D341Med (cell line): ENCODE data around the gene COL19A1.

Source experiments
- DNase-seq: peaks from one replicate; pipeline ENCODE4 v3.0.0; 2012; ENCODE audit warnings: low spot score

COL19A1 gene

DNA sequence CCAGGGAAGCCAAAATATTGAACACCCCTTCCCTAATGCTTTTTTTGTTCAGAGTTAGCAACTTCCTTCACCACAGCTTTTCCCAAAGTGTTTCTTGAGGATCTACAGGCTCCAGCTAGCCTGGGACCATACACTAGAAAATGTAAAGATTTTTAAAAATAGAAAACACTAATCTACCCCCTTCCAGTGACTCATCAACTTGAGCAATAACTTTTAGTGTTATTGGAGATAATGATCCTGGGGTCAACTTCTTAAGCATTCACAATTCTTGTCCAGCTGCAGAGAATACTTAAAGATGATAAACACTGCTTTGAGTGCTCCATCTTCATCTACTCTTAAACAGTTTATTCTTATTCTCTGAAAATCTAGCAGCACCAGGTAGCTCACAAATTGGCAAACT, 304.9 kb downstream of the COL19A1 start:
- DNase-seq, result no peak

DNA sequence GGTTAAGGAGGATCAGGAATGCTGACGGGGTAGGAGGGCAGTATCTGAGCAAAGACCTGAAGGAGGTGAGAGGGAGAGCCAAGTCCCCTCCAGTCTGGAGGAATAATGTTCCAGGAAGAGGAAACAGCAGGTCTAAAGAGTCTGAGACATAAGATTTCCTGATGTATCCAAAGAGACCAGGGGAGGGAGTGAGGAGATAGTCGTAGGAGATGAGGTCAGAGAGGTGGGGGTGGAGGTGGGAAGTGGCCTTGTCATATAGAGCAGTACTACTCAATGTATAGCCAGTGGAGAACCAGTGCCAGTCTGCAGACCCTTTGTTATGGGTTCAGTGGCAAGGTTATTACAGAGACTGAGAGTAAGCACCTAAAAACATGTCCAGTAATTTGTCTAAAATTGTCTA, 305.9 kb downstream of the COL19A1 start:
- DNase-seq, result no peak

DNA sequence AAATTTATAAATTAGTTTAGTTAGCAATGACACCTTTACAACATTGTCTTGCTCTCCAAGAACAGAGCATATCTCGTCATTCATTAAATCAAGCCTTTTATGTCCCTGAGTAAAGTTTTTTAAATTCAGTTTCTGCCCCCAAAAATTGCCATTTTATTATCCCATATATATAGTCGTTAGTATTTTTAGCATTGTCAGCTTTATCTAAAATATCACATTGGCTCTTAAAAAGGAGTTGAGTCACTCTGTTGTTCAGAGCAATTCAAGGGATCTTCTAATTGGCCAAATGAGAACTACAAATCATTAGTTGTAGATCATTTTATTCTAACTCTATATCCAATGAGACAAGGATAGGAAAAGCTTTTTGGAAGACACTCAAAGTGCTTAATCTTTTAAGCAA, 309.4 kb downstream of the COL19A1 start:
- no peak for DNase-seq

DNA sequence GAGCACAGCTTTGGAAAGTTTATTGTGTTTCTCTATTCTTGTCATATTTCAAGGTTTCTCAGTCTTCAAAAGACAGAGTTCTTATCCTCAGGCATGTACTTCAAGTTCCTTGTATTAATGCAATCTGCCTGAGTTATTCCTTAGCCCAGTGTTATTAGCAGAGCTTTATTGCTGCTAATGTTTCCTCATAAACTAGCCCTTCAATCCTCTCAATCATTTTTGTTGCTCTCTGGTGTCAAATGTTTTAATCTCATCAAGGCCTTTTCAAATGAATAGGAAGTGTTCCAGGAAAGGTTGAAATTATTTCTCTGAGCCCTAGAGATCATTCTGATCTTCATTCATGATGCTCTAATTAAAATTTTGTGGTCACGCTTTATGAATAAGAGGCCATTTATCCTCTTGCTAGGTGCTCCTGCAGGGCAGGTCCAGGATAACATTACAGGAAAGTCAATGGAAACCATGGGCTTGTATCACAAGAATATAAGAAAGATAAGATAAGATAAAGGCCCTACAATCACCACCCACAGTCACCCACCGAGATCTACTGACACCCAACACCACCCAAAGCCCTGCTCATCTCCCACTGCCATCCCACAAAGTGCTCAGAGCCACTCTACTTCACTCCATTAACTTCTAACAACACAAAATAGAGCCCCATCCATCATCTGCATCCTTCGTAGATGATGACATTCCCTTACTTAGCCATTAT, 310.6 kb downstream of the COL19A1 start:
- DNase-seq, result no peak

DNA sequence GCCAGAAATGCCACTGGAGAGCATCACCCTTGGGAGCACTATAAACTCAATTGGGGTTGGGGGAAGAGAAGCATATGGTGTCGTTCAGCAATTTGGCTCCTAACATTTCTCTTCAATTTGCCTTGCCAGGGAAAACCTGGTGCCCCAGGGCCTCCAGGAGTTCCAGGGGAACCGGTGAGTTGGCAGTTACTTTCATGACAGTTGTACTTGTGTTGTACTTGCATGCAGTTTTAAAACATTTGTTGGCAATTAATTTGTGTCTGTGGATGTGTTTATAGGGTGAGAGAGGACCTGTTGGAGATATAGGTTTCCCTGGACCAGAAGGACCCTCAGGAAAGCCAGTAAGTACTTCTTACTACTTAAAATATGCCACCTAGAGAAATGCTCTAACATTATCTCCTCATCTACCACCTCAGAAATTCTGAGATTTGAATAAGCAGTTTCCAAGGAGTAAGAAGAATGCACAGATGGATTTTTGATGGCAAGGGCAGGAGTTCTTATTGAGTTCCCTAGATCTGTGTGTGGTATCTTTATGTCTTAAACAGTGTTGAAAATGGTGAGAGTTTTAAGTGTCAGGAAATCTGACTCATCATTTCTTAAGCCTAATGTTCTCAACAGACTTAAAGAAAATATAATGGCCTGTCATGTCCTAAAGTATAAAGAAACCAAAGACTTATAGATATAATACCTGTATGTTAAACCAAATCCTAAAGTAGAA, 314.0 kb downstream of the COL19A1 start:
- DNase-seq, result no peak

DNA sequence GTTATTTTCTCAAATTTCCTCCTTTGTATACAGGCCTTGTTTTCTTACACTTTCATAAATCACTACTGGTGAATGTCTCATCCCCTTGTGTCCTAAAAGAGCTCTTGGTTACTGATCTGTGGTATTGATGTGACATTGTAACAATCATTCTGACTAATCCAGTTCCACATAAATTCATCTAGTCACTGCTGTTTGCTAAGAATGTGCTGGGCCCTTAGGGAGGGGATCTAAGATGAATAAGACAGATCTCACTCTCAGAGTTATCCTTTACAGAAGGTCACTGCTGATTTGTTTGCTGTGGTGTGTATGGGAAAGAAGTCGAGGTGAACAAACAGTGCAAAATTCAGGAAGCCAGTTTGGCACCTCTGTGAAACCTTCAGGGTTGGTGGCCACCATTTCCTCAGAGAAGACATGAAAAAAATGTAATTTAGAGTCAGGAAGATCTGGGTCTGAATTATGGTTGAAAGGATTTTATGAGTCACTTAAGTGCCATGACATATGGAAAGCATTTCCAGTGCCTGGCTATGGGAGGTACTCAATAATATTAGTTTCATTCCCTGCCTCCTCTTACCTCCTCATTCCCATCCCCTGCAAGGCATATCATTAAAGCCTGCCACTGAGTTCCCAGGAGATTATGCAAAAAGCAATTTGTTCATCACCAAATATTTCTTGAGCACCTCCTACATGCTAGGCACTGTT, 314.7 kb downstream of the COL19A1 start:
- DNase-seq, result no peak

DNA sequence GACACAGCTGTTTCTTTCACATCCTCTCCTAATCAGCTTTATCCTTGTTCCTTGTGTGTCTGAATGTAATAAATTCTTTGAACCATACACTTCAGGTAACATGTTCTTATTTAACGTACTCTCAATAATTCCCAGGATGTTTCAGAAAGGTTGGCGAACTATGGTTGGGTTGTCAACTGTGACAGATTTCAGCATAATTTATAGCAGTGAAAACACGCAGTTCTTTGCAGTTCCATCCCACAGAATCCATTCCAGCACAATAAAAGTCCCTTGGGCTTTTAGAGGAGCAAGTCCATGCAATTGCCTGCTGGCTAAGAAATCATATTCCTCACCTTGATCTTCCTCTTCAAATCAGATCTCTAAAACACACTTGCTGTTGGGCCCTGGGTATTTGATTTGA, 317.2 kb downstream of the COL19A1 start:
- DNase-seq, result no peak

DNA sequence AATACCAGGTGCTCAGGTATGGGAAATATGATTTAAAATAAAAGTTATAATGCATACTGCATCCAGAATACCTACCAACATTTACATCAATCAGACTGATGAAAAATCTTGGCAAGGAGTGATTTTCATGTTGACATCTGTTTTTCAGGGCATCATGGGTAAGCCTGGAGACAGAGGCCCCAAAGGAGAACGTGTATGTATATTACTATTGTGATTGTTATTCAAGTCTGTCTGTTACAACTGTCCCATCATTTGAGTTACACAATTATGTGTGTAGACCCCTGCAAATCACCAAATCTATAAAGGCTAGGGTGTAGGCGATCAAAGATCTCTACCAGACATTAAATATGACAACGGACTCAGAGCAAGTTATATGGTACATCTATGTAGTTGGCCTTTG, 318.4 kb downstream of the COL19A1 start:
- DNase-seq, result no peak

DNA sequence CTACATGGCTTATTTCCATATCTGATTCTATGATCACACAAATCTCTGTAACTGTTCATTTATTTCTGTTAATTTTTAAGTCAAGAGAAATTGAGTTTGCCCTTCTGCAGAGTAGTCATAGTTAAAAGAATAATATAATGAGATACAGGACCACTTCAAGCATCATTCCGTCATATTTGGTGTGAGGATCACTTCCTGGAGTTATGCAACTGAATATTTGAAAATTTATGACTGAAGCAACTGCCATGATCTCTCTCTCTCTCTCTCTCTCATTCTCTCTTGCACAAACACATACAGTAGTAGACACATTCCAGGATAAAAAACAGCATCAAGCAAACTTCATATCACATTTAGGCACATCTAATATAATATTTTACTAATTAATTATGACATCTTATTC, 320.1 kb downstream of the COL19A1 start:
- DNase-seq, result no peak

DNA sequence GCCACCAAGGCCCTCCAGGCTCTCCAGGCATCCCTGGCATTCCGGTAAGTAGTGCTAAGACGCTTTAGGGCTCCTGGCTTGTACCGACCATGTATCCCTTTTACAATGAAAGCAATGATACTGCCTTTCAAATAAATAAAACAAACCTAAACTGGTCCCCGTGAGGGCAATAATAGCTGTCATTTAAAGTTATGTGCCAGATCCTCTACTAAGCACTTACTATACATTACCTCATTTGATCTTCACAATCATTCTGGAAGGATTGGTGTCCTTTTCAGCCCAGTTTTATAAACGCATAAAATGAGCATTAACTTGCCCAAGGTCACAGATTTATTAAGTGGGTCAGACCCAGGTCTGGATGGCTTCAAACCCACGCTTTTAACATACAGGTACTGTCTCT, 321.8 kb downstream of the COL19A1 start:
- DNase-seq, result no peak

DNA sequence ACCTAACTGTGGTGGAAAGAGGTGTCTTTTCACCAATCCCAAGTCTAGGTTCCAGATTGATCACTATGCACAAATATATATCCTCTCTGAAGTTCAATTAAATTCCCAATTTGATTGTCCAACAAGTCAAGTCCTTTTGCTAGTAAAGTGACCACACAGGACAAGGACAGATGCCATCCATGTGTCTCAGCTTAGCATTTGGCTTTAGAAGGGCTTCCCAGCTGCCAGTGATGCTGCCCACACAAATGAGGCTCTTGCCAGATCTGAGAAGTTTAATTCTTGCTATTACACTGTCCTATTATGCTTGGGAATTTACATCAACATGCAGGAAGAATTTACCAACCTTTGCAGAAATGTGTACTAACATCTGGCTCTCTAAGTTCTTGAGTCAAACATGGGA, 328.1 kb downstream of the COL19A1 start:
- DNase-seq, result no peak

DNA sequence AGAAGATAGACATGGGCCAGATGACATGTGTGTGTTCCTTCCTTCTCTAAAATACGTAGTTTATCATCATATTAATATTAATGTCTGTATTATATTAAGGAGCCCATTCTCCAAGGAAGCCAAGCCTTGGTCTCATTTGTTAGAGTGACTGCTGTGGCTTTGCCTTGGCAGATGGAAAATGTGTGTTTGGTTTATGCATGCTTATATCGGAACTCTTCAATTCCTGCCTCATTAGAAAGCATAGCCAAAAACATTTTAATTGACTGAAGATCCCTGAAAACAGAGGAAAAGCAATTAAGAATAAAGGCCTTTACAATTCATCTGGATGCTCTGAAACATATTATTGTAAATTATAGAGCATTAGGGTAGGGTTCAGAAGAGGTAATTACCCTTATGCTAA, 330.2 kb downstream of the COL19A1 start:
- no peak for DNase-seq

DNA sequence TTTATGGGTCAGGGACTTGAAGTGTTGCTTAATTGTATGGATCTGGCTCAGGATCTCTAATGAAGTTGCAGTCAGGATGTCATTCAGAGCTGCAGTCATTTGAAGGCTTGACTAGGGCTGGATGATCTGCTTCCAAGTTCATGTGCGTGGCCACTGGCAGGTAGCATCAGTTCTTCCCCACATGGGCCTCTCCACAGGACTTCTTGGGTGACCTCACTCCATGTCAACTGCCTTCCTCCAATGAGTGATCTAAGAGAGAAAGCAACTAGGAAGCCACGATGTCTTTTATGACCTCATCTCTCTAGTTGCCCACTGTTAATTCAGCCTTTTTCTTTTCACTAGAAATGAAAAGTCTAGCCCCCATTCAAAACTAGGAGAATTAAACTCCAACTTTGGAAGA, 332.4 kb downstream of the COL19A1 start:
- no peak for DNase-seq

DNA sequence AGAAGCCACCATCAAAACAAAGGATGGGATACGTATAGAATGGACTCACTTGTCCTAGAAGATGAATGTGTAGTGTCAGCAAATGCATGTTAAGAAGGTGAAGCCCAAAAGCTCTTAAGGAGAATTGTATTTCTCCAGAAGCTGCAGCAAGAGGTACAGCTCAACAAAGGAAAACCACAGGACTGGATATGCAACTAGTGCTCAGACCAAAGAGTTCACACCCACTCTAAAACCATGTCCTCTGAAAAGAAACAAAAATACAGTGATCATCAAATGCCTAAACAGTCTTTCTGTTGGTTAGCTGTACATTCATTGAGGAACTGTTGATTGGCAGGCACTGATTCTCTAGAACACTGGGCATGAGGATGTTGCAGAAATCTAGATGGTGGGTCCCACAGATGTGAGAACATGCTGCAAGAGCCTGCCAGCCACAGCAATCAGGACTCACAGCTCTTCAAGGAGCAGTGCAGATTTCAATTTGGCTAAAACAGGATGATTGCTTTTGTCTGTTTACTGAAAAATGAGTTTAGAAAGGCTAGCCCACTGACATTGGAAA, 342.0 kb downstream of the COL19A1 start:
- no peak for DNase-seq

DNA sequence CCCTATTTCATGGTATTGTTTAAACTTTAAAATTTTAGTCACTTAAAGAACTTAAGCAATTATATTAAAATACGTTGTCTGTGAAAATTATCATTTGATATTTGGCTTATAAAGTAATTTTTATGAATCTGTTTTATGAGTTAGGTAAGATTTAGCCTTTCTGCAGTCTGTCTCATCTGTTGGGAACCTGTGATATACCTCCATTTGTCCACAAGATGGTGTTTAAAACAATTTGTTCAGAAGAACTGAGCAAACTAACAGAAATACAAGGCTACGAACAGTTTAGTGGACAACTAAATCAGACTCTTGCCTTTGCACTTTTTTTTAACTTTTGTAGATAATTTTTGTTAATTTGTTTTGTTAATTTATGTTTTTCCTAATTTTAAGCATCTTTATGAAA, 344.1 kb downstream of the COL19A1 start:
- DNase-seq, result no peak

DNA sequence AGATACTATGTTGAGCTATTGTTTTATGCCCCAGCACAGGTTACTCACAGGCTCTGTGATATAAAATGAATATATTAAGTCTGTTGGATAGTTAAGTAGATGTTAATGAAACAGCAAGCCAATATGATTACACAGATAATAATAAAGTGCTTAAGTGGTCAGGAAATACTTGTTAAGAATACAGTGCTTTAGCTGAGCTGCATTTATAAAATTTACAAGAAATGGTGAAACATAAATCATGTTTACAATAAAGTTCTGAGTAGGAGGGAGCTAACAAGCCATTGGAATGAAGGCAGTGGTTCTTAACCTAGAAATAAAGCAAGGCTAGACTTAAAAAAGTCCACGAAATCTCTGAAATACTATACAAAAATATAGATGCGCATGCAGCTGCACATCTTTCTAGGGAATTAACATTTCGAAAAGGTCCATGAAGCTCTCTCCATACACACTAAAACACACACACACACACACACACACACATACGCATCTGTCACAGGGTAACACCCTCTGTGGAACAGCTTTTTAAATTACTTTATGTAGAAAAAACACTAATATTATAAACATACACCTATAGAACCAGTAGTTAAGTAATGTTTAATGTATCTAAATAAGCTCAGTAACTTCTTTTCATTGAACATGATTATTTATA, 349.2 kb downstream of the COL19A1 start:
- no peak for DNase-seq

DNA sequence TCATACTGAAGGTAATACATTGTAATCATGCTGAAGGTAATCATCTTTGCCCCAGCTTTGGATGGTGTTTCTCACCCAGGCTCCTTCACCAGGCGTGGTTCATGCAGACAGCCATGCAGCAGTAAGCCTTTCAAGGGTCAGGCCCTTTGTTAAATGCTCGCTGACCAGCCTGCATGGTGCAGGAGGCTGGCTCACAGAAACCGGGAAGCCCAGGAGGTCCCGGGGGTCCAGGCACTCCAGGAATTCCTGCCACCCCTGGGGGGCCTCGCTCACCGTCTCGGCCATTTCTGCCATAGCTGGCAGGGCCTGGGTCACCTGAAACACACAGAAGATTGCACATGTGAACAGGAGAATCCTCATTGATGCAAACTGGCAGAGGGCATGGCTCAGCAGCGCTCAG, 350.4 kb downstream of the COL19A1 start:
- no peak for DNase-seq

DNA sequence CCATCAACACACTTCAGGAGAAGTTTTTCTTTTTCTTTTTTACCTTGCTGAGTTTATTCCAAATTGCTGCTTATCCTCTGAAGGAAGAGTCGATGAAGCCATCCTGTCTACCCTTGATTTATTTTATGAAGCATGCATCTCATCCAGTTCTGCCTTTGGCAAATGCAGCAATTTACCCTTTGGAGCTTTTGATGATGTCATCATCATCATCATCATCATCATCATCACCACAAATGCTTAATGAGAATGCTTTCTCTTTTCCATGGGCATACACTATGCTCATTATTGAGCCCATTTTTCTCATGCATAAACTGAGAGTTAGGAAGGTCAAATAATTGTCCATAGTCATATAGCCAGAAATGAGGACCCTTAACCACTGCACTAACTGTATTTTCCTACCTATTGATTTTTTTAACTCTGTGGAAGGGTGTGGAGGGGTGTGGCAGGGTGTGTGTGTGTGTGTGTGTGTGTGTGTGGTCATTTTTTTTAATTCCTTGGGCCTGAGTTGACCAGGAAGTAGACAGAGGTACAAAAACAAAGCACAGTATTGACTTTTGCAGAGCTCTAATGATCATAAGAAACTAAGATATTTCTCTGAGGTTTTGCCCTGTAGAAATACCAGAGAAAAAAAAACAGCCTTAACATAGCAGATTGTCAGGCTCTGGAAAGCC, 353.7 kb downstream of the COL19A1 start:
- DNase-seq, result no peak

DNA sequence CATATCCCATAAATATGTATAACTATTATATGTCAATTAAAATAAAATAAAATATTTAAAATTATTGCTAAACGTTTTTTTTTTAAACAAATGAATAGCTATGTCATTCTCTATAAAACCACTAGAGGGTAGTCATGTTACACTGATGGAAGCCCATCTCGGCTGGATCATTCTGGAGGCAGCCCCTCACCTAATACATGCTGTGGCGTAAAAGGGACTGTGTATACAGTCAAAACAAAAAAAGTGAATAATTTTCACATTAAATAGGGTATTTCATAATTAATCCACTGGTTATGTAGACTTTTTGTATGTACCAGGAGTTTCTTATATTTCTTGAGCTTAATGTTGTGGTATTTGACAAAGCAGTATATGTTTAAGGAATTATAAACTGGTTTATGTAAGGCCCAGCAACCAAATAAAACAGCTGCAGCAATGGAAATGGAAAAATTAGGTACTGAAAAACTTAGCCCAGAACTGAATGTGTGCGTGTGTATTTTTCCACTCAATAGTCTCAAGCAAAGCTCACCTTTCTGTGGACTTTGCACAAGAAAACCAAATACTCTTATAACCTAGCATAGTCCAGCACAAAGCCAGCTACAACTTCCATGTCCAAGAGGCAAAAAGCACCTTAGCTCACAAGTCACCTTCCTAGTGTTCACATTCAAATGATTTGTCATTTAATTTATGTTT, 354.8 kb downstream of the COL19A1 start:
- peak; percentile 61 for DNase-seq

DNA sequence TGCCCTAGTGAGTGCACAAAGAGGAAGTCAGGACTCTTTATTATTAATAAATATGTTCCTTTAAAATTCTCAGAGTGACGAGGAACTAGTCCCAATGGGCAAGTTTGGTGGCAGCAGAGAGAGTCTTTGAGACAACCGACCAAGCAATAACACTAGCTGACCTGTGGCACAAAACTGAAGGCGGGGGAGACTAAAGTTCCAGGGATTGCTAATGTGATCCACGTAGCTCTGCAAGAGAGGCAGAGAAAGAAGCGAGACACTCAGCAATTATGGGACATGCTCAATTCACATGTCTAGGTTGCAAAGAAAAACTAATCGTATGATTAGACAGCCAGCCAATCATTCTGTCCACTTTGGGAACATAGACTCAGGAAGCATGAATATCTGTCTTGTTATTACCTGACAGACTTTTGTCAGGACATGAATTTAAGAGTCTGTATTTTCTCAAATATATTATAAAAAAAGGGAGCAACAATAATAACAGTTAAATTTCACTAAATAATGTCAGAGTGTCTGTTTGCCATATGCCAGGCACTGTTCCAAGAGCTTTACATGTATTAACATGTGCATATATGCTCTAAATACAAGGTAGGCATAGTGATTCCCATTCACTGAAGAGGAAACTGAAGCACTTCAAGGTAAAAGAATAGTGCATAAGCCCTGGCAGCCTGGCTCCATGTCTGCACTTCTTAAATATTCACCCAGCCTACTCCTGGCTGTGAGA, 355.5 kb downstream of the COL19A1 start:
- DNase-seq, result no peak

DNA sequence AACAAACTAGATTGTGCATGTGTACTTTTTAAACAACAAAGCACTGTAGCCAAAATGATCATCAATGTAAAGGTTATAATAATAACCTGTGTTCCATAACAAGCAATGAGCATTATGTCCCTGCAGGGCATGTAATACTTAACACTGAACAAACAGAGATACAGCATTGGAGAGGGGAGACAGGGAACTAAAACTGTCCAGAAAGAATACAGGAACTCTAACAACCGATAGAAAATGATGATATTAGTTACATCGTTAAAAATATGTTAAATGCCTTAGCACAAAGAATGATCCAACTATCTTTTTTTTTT, 356.0 kb downstream of the COL19A1 start:
- no peak for DNase-seq
